Hepatocyte (in vitro differentiated cells): ENCODE results near the gene FLII. TPM values are rescaled to one million over a fixed set of nuclear protein-coding genes. Genes with fewer than 3 reads are reported as not detected.

Experiments used
- DNase-seq: peaks from one replicate; pipeline ENCODE4 v3.0.0-alpha.2; 2016; ENCODE audit warnings: low spot score
- H2AFZ ChIP-seq: fragments of 200-600 bp; sonication (generic); 2 replicates; pipeline ENCODE4 v1.6.0; 2016; ENCODE audit warnings: antibody characterized with exemption, mild to moderate bottlenecking
- H3K27ac ChIP-seq: fragments of 200-600 bp; sonication (generic); 2 replicates; pipeline ENCODE4 v1.5.1; 2016; ENCODE audit warnings: mild to moderate bottlenecking
- H3K27me3 ChIP-seq: fragments of 200-600 bp; sonication (generic); 2 replicates; pipeline ENCODE4 v1.6.1; 2016
- H3K36me3 ChIP-seq: fragments of 200-600 bp; sonication (generic); replicated peaks from 2 replicates; pipeline ENCODE4 v1.5.1; 2016; ENCODE audit warnings: low read depth; ENCODE audit not compliant: insufficient read depth
- H3K4me1 ChIP-seq: fragments of 200-600 bp; sonication (generic); 2 replicates; pipeline ENCODE4 v1.5.1; 2016; ENCODE audit warnings: mild to moderate bottlenecking, moderate library complexity; ENCODE audit not compliant: insufficient read depth
- H3K4me2 ChIP-seq: fragments of 200-600 bp; sonication (generic); 2 replicates; pipeline ENCODE4 v1.6.0; 2016
- H3K4me3 ChIP-seq: fragments of 200-600 bp; sonication (generic); 2 replicates; pipeline ENCODE4 v1.5.1; 2016; ENCODE audit warnings: mild to moderate bottlenecking
- H3K79me2 ChIP-seq: fragments of 200-600 bp; sonication (generic); 2 replicates; pipeline ENCODE4 v1.6.0; 2017; ENCODE audit warnings: mild to moderate bottlenecking
- H3K9me2 ChIP-seq: fragments of 200-600 bp; sonication (generic); replicated peaks from 2 replicates; pipeline ENCODE4 v1.6.0; 2017; ENCODE audit warnings: mild to moderate bottlenecking; ENCODE audit not compliant: insufficient read depth
- H3K9me3 ChIP-seq: fragments of 200-600 bp; sonication (generic); 2 replicates; pipeline ENCODE4 v1.5.1; 2016; ENCODE audit warnings: low read depth, mild to moderate bottlenecking
- H4K20me1 ChIP-seq: fragments of 200-600 bp; sonication (generic); 2 replicates; pipeline ENCODE4 v1.6.0; 2016; ENCODE audit warnings: mild to moderate bottlenecking; ENCODE audit not compliant: insufficient read depth, poor library complexity, severe bottlenecking
- EZH2 ChIP-seq: fragments of 200-600 bp; sonication (generic); IDR thresholded peaks from 2 replicates; pipeline ENCODE4 v1.6.1; 2016; ENCODE audit warnings: antibody characterized with exemption, mild to moderate bottlenecking, borderline replicate concordance
- EZH2phosphoT487 ChIP-seq: fragments of 200-600 bp; sonication (generic); IDR thresholded peaks from one replicate; pipeline ENCODE4 v1.6.1; 2018; ENCODE audit warnings: antibody characterized with exemption, mild to moderate bottlenecking, low read depth, moderate library complexity; ENCODE audit not compliant: unreplicated experiment, severe bottlenecking
- WGBS: methylation state at CpG from one replicate; pipeline ENCODE4 v1.1.6; 2016; ENCODE audit warnings: low lambda C conversion rate; ENCODE audit errors: missing lambda C conversion rate; 5-methylcytosine and 5-hydroxymethylcytosine counted together
- polyA plus RNA-seq: library from polyadenylated mRNA; unstranded; fragments of >200 nt; fragmentation: Nextera tagmentation; extraction: Ambion mirVana; gene quantifications from 2 replicates; pipeline ENCODE4 v1.2.1, GENCODE V29; 2016
- total RNA-seq: library from RNA; depleted of rRNA; stranded (reverse); fragments of >200 nt; gene quantifications from 2 replicates; pipeline ENCODE4 v1.2.3, GENCODE V29; 2014
- TF ChIP-seq, protein P1 (sequence below): fragments of 200-600 bp; sonication (generic); IDR thresholded peaks from 2 replicates; pipeline ENCODE4 v1.5.1; 2016; ENCODE audit warnings: antibody characterized with exemption, mild to moderate bottlenecking; ENCODE audit not compliant: poor library complexity

Gene FLII
- total and polyA plus RNA-seq, 2 experiments from 2014 or later: 142 to 188 TPM

DNA sequence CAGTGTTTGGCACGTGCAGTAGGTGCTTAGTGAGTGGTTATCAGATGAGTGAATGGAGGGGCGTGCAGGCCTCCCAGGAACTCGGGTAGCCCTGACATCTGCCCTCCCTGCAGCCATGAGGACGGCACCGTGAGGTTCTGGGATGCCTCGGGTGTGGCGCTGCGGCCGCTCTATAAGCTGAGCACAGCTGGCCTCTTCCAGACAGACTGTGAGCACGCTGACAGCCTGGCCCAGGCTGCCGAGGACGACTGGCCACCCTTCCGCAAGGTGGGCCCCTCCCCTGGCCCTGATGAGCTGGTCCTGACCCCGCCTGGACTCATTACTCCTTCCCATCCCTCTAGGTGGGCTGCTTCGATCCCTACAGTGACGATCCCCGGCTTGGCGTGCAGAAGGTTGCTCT, 22.0 kb downstream of the FLII start:
- H3K79me2 ChIP-seq: peaks cover 4% of the 10 kb centered on the region
- H3K36me3 ChIP-seq: no peaks in the 10 kb centered on the region
- H3K4me2 ChIP-seq: no peak overlapping the region
- no peak for DNase-seq
- no peaks in the 10 kb centered on the region for H3K4me1 ChIP-seq
- no peak overlapping the region for H3K27ac ChIP-seq
- no peaks in the 10 kb centered on the region for H3K27me3 ChIP-seq
- TF ChIP-seq EZH2phosphoT487 (no peak), EZH2 (no peak)
- TF ChIP-seq, protein P1, sequence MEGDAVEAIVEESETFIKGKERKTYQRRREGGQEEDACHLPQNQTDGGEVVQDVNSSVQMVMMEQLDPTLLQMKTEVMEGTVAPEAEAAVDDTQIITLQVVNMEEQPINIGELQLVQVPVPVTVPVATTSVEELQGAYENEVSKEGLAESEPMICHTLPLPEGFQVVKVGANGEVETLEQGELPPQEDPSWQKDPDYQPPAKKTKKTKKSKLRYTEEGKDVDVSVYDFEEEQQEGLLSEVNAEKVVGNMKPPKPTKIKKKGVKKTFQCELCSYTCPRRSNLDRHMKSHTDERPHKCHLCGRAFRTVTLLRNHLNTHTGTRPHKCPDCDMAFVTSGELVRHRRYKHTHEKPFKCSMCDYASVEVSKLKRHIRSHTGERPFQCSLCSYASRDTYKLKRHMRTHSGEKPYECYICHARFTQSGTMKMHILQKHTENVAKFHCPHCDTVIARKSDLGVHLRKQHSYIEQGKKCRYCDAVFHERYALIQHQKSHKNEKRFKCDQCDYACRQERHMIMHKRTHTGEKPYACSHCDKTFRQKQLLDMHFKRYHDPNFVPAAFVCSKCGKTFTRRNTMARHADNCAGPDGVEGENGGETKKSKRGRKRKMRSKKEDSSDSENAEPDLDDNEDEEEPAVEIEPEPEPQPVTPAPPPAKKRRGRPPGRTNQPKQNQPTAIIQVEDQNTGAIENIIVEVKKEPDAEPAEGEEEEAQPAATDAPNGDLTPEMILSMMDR: no peak
- H2AFZ ChIP-seq: no peak overlapping the region
- no peaks in the 10 kb centered on the region for H3K9me3 ChIP-seq
- H3K9me2 ChIP-seq: no peaks in the 10 kb centered on the region
- no peak overlapping the region for H3K4me3 ChIP-seq
- H4K20me1 ChIP-seq: peaks cover 6% of the 10 kb centered on the region
- 93% methylated on average over 18 of the region's 18 CpGs for WGBS

DNA sequence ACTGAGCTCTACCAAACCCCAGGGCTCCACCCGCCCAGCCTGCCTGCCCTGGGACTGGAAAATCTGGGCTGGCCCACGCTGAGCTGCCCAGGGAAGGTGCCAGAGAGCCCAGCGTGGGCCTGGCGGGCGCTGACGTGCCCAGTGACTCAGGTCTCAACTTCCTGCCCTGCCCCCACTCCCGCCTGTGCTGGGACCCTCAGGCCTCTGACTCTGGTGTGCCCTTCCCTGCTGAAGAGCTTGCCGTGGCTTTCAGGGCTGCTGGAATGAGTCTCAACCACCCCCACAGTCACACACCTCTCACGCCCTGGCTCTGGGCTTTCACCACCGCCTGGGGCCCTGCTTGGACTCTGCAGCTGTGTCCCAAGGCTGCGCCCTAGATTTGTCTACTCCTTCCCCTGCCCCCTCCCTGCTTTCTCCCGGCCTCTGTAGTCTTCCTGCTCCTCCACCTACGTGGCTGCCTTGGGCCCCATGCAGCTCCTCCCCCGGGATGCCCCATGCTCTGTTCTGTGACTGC, 22.7 kb downstream of the FLII start:
- Histone ChIP-seq H4K20me1 (peaks cover 11% of the 10 kb centered on the region), H3K4me1 (no peaks in the 10 kb centered on the region), H3K27me3 (no peaks in the 10 kb centered on the region), H3K79me2 (peaks cover 4% of the 10 kb centered on the region), H3K36me3 (no peaks in the 10 kb centered on the region), H3K9me2 (no peaks in the 10 kb centered on the region), H3K4me2 (no peak overlapping the region), H3K27ac (no peak overlapping the region), H3K4me3 (no peak overlapping the region), H2AFZ (no peak overlapping the region), H3K9me3 (no peaks in the 10 kb centered on the region)
- no peak for TF ChIP-seq EZH2
- TF ChIP-seq, protein P1: no peak
- TF ChIP-seq EZH2phosphoT487: no peak
- WGBS: 96% methylated on average over 14 of the region's 14 CpGs
- DNase-seq: no peak

DNA sequence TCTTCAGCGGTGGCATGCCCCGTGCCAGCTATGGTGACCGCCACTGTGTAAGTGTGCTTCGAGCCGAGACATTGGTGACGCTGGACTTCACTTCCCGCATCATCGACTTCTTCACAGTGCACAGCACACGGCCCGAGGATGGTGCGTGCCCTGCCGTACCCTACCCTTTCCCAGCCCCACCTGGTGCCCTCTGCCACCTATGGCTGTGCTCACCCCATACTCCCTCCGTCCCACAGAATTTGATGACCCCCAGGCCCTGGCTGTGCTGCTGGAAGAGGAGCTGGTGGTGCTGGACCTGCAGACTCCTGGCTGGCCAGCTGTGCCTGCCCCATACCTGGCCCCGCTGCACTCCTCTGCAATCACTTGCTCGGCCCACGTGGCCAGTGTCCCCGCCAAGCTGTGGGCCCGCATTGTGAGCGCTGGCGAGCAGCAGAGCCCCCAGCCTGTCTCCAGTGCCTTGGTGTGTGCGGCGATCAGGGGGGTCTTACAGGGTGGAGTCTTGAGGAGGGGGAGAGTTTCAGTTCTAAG, 23.6 kb downstream of the FLII start:
- H3K36me3 ChIP-seq: no peaks in the 10 kb centered on the region
- no peaks in the 10 kb centered on the region for H3K9me3 ChIP-seq
- no peaks in the 10 kb centered on the region for H3K9me2 ChIP-seq
- H4K20me1 ChIP-seq: peaks cover 11% of the 10 kb centered on the region
- H3K79me2 ChIP-seq: peaks cover 13% of the 10 kb centered on the region
- H3K4me2 ChIP-seq: no peak overlapping the region
- no peaks in the 10 kb centered on the region for H3K4me1 ChIP-seq
- DNase-seq: no peak
- TF ChIP-seq EZH2phosphoT487: no peak
- TF ChIP-seq, protein P1: no peak
- TF ChIP-seq EZH2: no peak
- no peak overlapping the region for H3K27ac ChIP-seq
- 98% methylated on average over 22 of the region's 22 CpGs for WGBS
- no peaks in the 10 kb centered on the region for H3K27me3 ChIP-seq
- H2AFZ ChIP-seq: no peak overlapping the region
- H3K4me3 ChIP-seq: no peak overlapping the region
